HPDE6-E6E7 (cell line): ENCODE results near the gene CXCL1.

ENCODE experiments used
- DNase-seq: peaks from one replicate; pipeline ENCODE4 v3.0.0; 2011; ENCODE audit warnings: missing footprints; ENCODE audit errors: extremely low spot score

CXCL1 gene

DNA sequence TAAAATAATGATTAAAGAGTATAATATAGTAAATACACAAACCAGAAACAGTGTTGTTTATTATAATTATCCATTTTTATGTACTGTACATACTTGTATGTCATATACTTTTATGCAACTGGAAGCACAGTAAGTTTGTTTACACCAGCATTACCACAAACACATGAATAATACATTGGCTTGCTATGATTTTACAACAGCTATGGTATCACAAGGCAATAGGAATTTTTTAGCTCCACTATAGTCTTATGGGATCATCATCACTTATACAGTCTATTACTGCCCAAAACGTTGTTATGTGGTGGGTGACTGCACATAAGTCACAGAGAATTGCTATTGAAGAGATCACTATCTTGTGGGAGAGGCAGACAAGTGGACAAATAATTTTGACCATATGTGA lies 17.9 kb upstream of the CXCL1 start:
- DNase-seq, result no peak

GRCh38 chr4:73852771-73853170 lies 16.4 kb upstream of the CXCL1 start:
- DNase-seq, result no peak

- no peak for DNase-seq
Measured at GRCh38 chr4:73853246-73853704, 15.9 kb upstream of the CXCL1 start, which contains the start of gene PF4V1. PF4V1 (plus strand) TSS chr4:73853296; CDS start chr4:73853363, 67 bp downstream.

DNA sequence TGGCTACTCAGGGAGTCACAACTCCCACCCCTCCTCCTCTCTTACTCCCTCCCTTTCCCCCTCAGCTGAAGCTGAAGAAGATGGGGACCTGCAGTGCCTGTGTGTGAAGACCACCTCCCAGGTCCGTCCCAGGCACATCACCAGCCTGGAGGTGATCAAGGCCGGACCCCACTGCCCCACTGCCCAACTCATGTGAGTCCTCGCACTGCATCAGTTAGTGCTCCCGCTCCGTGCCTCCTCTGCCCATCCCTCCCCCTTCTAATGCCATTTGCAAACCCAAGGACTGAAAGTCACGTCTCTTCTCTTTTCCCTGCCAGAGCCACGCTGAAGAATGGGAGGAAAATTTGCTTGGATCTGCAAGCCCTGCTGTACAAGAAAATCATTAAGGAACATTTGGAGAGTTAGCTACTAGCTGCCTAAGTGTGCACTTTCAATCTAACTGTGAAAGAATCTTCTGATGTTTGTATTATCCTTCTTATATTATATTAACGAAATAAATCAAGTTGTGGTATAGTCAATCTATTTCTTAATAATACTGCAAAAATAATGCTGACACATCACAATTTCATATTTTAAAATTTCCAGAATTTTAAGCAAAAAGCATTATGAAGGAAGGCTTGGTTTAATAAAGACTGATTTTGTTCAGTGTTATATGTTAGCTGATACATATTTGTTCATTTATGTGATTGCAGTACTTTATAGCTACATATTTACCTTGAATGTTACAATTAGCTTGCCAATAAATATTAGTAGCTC lies 15.3 kb upstream of the CXCL1 start:
- no peak for DNase-seq

- DNase-seq, result no peak
Measured at GRCh38 chr4:73855406-73855805, 13.8 kb upstream of the CXCL1 start.

DNA sequence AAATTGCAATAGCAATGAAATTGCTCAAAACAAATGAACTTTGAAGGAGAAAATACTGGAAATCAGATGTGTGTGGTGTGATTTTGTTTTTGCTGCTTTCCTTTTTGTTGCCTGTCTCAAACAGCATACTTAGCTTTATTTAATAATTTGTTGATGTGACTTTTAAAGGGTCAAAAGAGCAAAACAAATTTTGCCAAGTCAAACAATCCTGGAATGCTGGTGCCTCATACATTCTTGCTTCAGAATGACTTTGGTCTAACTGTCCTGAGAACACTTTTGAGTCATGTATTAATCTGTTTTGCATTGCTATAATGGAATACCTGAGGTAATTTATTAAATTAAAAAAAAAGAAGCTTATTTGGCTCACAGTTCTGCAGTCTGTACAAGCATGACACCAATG lies 12.7 kb upstream of the CXCL1 start:
- DNase-seq, result no peak

- DNase-seq, result no peak
Measured at GRCh38 chr4:73859614-73860088, 9.5 kb upstream of the CXCL1 start.

- no peak for DNase-seq
Measured at GRCh38 chr4:73860181-73860580, 9.0 kb upstream of the CXCL1 start.

- DNase-seq, result no peak
Measured at GRCh38 chr4:73860917-73861316, 8.3 kb upstream of the CXCL1 start.

- DNase-seq, result no peak
Measured at GRCh38 chr4:73862322-73862721, 6.9 kb upstream of the CXCL1 start.

DNA sequence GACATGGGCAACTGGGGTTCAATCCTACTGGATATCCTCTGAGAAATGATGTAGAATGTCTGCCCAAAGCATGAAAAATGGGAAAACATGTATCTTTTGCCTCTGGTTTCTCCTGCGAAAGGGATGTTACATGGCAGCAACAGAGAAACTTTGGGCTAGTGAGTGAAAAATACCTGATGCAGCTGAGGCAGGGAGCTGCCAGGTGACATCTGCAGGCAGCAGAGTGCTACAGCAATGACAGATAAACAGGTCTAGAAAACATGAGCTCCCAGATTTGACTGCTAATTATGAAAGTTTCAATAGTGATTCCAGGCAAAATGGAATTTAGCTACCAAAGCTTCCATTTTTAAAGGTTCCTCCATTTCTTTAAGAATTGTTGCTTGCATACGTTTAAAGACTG lies 4.8 kb upstream of the CXCL1 start:
- DNase-seq, result peak; percentile 39

DNA sequence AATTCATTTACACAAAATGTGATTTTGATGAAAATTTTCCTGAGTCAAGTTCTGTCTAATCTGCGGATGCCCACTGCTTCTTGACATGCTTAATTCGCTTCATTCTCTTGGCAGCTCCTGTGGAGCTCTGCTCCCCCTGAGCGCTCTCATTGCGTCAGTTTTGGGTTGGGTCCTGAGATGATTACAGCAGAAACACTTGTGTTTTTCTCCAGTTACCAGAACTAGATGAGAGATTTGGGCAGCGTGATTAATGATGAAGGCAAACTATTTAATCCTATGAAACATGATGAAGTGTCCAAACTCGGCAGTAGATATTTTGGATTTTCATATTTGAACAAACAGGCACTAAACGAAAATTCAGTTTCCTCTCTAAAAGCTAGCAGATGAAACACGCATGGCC lies 4.2 kb upstream of the CXCL1 start:
- DNase-seq, result no peak

GRCh38 chr4:73865431-73866096 lies 3.6 kb upstream of the CXCL1 start:
- DNase-seq, result no peak

- no peak for DNase-seq
Measured at GRCh38 chr4:73866246-73866645, 2.9 kb upstream of the CXCL1 start.

DNA sequence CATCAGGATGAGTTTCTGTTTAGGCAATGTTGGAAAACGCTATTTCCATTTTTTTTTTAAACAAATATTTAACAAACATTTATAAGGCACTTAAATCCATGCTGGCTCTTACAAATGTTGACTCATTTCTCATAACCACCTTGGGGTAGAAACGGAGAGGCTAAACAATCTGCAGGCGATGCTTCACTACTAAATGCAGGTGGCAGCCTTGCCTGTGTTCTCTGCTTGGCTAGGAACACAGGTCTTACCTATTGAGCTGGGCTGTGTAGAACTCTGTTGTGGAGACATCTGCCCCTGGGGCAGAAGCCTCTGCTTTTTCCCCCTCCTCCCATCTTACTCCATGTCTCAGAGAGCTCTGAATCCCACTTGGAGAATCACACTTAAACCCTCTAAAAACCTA lies 1.4 kb upstream of the CXCL1 start:
- peak; percentile 60 for DNase-seq

DNA sequence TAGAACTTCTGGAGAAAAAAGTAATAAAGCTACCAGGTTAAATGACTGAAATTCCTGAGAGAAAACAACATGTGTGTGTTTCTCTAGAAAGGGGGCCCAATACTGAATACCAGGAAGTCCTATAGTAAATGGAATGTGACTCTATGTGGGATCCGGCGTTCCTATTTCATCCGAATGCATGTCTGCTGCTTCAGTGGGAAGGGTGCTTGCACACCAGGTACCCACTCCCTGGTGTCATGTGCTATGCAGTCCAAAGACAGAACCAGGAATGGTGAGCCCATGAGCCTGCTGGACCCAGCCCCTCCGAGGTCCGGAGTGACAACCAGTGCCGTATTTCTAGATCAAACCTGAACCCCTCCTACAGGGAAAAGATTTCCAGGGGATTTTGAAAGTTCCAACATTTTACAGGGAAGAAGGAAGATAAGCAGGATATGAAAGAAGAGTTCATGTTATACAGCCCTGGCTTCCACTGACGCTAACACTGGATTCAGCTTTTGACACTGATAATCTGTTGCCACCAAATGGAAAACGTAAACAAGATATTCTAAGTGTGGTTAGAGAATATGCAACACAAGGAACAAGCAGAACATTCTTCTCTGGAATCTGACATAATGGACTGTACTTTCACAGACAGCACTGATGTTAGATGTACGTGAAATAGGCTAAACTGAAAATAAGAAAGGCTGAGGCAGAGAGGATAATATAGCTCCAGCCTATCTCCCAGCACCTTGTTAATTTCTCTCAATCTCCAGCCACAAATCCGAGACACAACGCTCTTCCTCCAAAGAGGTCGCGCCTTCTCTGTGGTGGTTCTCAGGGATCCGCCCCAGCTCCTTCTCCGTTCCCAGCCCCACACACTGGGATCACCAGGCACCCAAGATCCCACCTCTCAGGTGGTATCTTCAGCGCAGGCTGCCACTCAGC lies 725 bp upstream of the CXCL1 start:
- DNase-seq, result no peak

GRCh38 chr4:73870260-73870659 lies 1.1 kb downstream of the CXCL1 start:
- DNase-seq, result no peak

DNA sequence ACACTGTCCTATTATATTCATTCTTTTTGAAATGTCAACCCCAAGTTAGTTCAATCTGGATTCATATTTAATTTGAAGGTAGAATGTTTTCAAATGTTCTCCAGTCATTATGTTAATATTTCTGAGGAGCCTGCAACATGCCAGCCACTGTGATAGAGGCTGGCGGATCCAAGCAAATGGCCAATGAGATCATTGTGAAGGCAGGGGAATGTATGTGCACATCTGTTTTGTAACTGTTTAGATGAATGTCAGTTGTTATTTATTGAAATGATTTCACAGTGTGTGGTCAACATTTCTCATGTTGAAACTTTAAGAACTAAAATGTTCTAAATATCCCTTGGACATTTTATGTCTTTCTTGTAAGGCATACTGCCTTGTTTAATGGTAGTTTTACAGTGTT lies 1.6 kb downstream of the CXCL1 start:
- DNase-seq, result no peak

DNA sequence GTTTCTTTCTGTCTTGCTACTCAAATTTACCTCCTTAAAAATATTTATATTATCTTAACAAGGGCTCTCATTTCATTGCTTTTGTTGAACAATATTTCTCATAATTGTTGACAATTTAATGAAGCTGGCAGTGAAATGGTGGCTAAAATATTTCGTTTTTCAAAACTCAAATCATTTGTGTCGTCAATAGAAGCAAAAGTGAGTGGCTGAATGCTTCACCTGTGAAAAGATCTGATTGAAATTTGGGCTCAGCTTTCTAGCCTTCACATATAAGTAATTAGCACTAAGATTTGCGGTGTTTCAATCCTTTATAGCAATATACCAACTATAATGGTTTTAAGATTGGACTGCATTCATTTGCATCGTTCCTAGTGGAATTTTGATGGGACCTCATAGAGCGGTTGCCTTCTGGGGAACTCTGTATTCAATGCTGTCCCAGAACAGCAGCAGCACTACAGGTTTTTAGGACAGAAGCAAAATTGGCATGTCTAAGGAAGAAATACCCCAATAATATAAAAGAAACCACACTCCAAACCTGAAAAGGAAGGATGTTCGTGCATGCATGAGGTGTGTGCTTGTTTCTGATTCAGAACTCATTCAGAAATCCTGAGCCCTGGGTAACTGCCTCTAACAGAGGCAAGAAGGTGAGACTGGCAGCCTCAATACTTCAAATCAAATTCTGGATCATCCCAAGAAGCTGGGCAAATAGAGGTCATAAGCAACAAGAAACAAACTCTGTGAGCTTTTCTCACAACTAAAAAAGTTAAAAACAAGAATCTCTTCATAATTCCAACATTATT lies 2.5 kb downstream of the CXCL1 start:
- no peak for DNase-seq

GRCh38 chr4:73872316-73873108 lies 3.3 kb downstream of the CXCL1 start:
- no peak for DNase-seq
